DMS153 treated with DMSO at 0.1 percent for 48 hours (cell line): ENCODE data around the gene CD27.
A peak's percentile ranks its signal among the peaks of the same experiment; 100 is the strongest.
"Not testable (repeated sequence)": the region's sequence is repeated elsewhere in the genome, so short reads cannot be mapped to it uniquely, and the experiment has no call there.

Source experiments
- DNase-seq: peaks from one replicate; lab custom pipeline; 2025; ENCODE audit not compliant: unreplicated experiment; lab: John Stamatoyannopoulos, UW

Gene CD27

DNA sequence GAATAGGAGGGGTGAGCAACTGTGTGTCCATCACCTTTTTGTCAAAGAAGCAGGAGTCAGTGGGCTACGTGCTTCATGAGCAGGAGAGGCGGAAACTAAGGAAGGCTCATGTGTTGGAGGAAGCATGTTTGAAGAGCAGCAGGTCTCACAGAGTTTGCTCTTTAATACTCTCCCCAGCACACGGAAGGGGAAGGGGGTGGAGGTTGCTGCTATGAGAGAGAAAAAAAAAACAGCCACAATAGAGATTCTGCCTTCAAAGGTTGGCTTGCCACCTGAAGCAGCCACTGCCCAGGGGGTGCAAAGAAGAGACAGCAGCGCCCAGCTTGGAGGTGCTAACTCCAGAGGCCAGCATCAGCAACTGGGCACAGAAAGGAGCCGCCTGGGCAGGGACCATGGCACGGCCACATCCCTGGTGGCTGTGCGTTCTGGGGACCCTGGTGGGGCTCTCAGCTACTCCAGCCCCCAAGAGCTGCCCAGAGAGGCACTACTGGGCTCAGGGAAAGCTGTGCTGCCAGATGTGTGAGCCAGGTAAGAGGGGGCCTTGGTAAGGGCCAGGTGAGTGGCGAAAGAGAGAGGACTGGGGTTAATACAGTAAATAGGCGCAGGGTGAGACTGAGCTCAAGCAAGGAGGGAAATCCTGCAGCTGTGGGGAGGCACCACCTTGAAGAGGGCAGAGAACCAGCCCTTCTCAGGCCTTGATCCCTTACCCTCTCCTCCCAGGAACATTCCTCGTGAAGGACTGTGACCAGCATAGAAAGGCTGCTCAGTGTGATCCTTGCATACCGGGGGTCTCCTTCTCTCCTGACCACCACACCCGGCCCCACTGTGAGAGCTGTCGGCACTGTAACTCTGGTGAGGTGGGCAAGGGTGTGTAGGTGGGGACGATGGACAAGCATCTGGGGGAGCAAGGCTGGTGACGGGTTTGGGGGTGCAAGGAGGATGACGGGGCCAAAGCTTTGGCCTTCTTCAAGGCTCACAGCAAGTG lies at the start of gene CD27:
CD27 (plus strand) TSS at position 252 of the 985 bp plus-strand sequence; CDS start at position 393, 141 bp downstream.
- no peak for DNase-seq

DNA sequence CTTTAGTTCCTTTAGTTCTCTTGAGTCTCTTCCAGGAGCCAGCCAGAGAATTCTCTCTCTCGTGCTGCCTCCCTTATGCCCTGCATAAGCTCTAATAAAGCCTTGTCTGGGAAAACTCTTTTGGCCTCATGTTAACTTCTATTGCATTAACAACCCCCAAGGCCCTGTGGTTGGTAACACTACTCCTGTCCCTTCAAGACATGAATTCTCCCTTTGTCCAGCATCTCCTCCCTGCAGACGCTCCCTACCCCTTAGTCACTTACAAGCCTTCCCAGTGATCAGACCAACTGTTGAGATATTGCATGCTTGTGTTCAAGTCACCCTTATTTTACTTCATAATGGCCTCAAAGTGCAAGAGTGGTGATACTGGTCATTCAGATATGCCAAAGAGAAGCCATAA lies 48.7 kb upstream of the CD27 start:
- DNase-seq, result no peak

DNA sequence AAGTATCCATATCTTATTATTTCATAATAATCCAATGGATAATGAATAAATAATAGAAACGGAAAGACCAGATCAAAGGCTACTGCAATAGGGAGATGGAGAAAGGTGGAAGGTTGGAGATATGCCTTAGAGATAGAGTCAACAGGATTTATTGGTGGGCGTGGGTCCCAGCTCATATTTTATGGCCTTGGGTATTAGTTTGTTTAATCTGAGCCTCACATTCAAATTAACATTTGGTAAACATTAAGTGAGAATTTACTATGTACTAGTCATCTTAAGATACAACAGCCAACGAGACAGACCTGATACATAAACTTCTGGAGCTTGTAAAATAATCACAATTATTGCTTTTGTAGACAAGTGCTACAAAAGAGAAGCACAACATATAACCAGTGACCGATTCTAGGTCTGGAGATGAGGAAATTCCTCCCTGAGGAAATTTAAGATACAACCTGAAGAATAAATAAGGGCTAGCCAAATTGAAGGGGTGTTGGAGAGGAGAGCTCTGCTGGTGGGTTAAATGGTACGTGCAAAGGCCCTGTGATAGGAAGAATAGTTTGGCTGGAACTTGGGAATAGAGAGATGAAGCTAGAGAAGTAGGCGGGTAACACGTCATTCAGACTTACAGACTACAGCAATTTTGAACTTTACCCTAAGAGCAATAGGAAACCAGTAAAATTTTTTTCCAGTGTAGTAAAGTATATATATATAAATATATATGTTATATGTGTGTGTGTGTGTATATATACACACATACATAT lies 44.7 kb upstream of the CD27 start:
- no peak for DNase-seq

DNA sequence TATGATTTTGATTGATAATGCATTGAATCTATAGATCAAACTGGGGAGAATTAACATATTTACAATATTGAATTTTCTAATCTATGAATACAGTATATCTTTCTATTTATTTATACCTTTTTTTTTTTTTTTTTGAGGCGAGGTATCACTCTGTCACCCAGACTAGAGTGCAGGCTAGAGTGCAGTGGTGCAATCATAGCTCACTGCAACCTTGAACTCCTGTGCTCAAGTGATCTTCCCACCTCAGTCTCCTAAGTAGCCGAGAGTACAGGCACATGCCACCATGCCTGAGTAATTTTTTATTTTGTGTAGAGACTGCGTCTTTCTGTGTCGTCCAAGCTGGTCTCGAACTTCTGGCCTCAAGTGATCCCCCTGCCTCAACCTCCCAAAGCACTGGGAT lies 40.4 kb upstream of the CD27 start:
- no peak for DNase-seq

DNA sequence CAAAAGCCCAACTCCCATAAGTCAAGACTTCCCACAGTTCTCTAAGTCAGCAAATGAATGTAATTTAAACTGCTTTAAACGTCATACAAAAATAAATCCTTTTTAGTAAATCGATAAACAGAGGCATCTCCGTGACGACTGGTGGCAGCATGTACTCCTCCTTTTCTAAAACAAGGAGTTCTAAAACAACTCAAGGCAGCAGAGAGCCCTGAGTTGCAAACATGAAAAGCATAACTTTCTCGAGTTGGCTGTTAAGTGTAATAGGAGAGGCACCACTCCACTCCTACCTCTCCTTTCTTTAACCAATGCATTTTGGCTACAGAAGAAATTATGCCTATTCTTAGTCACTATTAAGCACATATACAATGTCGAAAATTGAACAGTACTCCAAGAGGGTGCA lies 38.8 kb upstream of the CD27 start:
- DNase-seq, result no peak

DNA sequence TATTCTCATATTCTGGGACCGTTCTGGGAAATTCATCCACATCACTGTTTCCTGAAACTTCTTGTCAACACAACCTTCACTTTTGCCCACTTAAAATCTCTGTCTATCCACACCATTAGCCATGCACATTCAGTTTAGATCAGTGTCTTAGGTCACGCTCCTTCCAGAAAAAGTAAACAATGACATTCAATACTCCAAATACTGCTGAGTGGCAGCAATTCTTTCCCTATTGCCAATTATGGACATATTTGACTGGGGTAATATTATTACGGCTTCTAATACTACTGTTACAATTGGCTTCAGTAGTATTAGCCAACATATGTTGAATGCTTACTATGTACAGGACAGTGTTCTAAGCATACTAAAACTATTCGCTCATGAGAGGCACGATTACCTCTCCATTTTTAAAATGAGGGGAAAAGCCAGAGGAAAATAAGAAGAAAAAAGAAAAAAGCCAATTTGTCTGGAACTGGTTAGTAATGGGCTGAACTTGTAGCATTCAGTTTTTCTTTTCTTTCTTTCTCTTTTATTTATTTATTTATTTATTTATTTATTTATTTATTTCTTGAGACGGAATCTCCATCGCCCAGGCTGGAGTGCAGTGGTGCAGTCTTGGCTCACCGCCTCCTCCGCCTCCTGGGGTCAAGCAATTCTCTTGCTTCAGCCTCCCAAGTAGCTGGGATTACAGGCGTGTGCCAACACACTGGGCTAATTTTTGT lies 37.4 kb upstream of the CD27 start:
- DNase-seq, result no peak

DNA sequence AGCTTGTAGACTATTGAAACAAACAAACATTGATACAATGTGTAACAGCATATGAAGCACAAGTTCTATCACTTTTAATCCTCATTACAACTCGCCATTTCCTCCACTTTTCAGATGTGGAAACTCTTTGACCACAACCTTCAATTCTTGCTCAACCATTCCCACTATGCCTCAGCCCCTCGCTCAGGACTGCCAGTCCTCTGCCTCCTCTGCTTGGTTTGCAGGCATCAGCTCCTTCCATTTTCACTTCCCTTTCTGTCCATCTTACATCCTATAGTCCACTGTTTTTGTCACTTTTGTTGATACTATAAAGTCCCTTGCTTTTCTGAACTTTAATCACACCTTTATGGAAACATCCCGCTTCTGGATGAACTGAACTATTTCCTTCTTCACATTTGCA lies 28.2 kb upstream of the CD27 start:
- DNase-seq, result no peak

DNA sequence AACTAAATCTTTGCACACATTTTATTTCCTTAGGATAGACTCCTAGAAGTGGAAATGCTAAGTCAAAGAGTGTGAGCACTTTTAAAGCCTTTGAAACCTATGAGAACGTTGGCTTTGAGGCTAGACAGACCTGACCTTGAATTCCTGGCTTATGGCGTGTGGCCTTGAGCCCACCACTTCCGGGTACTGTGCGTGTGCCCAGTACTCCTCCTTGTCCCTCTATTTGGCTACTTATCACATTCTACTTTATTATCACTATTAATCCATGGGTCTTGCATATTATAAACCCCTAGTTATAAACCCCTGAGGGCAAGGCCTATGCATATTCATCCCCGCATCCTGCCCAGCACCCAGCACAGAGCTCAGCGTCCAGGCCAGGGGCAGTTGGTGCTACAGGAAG lies 26.0 kb upstream of the CD27 start:
- no peak for DNase-seq

DNA sequence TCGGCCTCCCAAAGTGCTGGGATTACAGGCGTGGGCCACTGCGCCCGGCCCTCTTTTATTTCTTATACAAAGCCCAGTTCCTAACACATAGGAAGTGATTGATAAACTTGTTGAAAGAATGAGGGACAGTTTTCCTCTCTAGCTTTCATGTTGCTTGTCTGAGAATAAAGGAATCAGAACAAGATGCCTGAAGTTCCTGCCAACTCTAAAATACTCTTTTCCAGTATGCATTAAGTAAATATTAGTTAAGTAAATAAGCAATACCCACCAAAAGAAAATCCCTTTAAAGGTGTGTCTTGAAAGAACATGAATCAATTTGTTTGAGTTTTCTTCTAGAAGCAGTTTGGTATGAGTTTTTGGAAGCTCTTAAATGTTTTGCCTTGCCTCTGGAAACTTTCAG lies 24.4 kb upstream of the CD27 start:
- no peak for DNase-seq

DNA sequence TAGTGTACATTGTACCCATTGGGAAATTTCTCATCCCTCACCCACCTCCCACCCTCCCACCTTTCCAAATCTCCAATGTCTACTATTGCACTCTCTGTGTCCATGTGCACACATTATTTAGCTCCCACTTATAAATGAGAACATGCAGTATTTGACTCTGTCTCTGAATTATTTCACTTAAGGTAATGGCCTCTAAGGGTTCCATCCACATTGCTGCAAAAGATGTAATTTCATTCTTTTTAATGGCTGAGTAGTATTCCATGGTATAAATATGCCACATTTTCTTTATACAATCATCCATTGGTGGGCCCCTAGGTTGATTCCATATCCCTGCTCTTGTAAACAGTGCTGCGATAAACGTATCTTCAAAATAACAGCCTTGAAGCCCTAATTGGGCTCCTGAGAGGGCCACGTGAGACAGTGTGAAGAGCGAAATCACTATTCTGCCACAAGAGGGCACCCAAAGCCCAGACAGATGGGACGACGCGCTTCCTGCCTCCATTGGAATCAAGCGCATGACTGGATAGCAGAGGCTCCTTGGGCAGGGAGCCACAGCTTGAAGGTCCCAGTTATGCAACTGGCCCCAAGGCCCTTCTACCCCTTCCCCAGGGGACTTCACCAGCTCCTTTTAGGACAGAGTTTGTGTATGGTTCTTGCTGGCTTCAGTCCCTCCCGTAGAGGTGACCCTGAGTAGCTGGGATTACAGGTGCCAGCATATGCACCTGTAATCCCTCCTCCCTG lies 21.3 kb upstream of the CD27 start:
- DNase-seq, result peak; percentile 86

DNA sequence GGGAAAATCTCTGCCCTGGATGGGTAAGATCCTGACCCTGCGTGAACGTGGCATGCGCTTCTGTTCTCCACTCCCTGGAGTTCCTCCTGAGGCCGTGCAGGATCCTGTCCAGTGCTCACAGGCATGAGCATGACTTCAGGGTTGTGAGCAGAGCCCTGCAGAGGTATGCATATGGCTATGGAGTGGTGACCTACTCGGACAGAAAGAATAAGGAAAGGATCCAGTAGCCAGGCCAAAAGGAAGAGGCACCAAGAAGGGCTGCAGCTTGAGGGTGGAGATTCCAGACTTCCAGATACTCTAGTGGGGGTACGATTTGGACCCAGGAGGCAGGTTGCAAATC lies 20.8 kb upstream of the CD27 start:
- DNase-seq, result no peak

DNA sequence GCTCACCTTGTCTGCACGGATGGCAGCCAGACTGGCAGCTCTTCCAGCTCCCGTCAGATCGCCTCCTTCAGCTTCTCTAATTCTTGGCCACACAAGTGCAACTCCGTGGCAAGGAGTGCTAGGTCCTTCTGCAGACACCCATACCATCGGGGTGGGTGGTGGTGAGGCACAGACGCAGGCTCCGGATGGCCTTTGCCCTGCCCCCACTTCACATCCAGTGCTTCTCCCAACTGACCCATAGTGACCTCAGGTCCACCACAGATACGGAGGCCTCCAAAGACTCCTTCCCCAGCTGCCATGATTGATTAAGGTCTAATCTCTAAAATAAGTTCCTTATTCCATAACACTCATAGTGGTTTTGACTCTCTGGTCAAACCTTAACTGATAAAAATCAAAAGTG lies 19.9 kb upstream of the CD27 start:
- no peak for DNase-seq

DNA sequence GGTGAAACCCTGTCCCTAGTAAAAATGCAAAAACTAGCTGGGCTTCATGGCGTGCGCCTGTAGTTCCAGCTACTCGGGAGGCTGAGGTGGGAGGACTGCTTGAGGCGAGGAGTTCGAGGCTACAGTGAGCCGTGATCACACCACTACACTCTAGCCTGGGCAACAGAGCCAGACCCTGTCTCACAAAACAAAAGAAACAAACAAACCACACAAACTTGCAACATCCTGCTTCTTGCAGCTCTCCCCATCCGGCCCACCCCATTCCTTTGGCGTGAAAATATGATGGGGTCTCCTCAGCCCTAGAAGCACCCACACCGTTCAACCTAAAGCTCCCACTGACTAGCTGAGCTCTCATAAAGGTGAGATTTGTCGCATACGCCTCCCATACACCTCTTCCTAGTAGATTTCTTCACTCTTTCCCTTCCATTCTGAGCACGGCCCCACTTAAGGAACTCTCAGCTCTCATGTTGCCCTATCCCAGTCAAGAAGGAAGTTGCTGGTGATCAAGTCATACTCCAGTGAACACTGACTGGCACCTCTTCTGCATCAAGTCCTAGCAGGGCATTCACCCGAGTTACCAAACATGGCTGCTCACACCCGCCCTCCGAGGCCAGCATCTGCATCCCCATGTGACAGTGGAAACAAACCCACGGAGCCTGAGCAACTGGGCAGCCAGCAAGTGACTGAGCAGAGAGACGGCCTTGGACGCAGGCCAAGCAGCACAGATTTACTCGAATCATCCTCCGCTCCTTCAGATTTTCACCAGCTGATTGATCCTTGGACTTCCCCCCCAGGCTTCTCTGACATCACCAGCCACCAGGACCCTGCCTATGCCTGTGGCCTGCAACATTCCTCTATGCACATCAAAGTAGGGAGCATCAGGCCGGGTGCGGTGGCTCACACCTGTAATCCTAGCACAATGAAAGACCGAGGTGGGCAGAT lies 18.9 kb upstream of the CD27 start:
- DNase-seq, result no peak

DNA sequence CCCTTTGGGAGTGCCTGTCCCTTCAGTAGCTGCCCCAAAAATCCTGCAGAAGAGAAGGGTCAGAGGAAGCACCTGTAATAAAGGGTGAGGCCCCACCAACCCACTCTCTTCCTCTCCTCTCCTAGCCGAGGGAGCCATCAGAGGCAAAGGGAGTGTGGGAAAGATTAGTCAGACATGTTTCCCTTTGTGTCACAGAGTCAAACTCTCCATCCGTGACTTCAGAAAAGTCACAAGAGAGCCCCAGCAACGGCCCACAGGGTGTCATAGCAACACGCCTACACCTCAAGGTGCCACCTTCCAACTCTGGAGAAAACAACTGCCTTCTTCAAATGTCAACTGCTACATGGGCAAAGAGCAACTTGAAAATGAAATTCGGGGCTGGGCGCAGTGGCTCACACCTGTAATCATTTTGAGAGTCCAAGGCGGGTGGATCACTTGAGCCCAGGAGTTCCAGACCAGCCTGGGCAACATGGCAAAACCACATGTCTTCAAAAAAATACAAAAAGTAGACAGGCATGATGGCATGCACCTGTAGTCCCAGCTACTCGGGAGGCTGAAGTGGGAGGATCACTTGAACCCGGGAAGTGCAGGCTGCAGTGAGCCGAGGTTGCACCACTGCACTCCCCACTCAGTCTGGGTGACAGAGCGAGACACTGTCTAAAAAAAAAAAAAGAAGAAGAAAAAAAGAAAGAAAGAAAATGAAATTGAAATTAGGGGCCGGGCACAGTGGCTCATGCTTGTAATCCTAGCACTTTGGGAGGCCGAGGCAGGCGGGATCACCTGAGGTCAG lies 17.7 kb upstream of the CD27 start:
- no peak for DNase-seq

DNA sequence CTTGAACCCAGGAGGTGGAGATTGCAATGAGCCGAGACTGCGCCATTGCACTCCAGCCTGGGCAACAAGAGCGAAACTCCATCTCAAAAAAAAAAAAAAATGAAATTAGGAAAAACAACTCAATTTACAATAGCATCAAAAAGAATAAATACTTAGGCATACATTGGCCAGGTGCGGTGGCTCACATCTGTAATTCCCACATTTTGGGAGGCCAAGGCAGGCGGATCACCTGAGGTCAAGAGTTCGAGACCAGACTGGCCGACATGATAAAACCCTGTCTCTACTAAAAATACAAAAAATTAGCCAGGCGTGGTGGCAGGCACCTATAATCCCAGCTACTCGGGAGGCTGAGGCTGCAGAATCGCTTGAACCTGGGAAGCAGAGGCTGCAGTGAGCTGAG lies 17.0 kb upstream of the CD27 start:
- not testable (repeated sequence) for DNase-seq

DNA sequence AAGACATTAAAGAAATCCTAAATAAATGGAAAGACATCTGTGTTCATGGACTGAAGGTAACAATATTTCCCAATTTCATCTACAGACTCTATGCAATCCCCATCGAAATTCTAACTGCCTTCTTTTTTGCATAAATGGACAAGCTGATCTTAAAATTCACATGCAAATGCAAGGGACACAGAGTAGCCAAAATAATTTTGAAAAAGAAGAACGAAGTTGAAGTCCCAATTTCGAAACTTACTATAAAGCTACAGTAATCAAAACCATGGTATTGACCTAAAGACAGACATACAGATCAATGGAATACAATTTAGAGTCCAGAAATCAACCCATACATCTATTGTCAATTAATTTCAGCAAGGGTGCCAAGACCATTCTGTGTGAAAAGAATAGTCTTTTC lies 16.4 kb upstream of the CD27 start:
- no peak for DNase-seq

DNA sequence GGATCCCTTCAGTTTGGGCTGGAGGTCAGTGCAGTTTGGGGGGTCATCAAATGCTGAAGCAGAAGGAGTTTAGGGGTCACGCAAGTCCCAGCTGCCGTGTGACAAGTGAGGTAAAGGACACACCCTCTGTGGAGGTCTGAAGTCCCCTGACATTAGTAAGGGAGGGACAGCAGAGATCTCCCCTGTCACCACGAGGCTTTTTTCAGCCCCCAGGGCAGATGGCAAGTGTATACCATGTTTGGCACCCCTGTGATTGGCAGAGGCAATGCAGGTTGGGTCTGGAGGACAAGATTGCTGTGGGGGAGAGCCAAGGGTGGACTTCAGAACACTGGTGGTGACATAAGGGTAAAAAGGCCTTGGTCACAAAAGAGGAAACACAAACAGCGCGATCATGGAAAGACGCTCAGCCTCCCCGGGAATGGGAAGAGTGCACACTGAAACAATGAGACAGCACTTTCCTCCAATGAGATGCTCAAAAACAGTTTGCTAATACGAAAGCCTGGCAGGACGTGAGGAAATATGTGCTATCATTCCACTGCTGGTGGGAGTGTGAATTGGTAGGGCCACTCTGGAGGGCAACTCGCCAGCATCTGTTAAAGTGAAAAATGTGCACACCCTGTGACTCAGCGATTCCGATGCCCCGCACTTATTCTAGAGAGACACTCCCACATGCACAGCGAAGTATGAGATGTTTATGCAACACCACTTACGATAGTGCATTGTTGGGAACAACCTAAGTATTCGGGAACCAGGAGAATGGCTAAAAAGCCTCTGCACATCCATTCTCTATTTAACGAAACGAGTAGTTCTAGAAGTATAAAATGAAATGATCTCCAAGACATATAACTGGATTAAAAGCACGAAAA lies 14.4 kb upstream of the CD27 start:
- DNase-seq, result peak; percentile 32

DNA sequence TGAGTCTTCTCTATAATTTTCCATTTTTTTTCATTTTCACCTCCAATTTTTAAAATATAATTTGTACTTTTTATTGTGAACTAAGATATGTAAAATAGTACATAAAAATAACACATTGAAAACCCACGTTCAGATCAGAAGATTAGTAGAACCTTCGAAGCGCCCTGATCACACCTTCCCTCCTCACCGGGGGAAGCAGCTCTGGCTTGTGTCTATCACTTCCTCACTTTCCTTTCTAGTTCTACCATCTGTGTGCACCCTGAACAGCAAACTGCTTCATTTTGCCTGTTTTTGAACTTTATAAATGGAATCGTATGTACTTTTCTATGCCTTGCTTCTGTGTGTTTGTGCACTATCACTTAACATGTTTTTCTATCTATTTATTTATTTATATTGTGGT lies 11.8 kb upstream of the CD27 start:
- DNase-seq, result no peak
